Liver (tissue), 9 donors: ENCODE data around the gene ASAP2. TPM values are rescaled to one million over a fixed set of nuclear protein-coding genes. Genes with fewer than 3 reads are reported as not detected.

Experiments used
- DNase-seq: peaks from one replicate; pipeline ENCODE4 v3.0.0-alpha.2; 2017; ENCODE audit warnings: low spot score
- H3K27ac ChIP-seq, 2 donors: one replicate each; pipeline ENCODE4 v1.7.0; 2013; ENCODE audit warnings: inconsistent platforms in 2 of 2, low read length in 2 of 2, control low read depth in 1 of 2, low read depth in 1 of 2, mild to moderate bottlenecking in 1 of 2
- H3K27me3 ChIP-seq, 4 donors: one replicate each; pipeline versions ENCODE4 v1.6.1 to v1.7.0; 2013; ENCODE audit warnings: low read length in 3 of 4, inconsistent platforms in 1 of 4, mild to moderate bottlenecking in 1 of 4, moderate library complexity in 1 of 4; ENCODE audit not compliant: control insufficient read depth in 4 of 4, insufficient read depth in 4 of 4
- H3K36me3 ChIP-seq, 4 donors: one replicate each; pipeline versions ENCODE4 v1.6.1 to v1.7.0; 2013; ENCODE audit warnings: low read length in 3 of 4, mild to moderate bottlenecking in 3 of 4, low read depth in 1 of 4, moderate library complexity in 1 of 4; ENCODE audit not compliant: control insufficient read depth in 4 of 4, insufficient read depth in 3 of 4
- H3K4me1 ChIP-seq, 4 donors: one replicate each; pipeline versions ENCODE4 v1.6.1 to v1.7.0; 2013; ENCODE audit warnings: low read length in 3 of 4, mild to moderate bottlenecking in 3 of 4, moderate library complexity in 1 of 4; ENCODE audit not compliant: control insufficient read depth in 4 of 4, insufficient read depth in 4 of 4
- H3K4me3 ChIP-seq, 3 donors: one replicate each; pipeline versions ENCODE4 v1.6.1 to v1.7.0; 2013; ENCODE audit warnings: low read length in 3 of 3, control low read depth in 1 of 3, low read depth in 1 of 3, mild to moderate bottlenecking in 1 of 3
- H3K9ac ChIP-seq, 2 donors: one replicate each; pipeline ENCODE4 v1.7.0; 2013; ENCODE audit warnings: low read length in 2 of 2, mild to moderate bottlenecking in 2 of 2, moderate library complexity in 2 of 2, control low read depth in 1 of 2, low read depth in 1 of 2
- H3K9me3 ChIP-seq, 4 donors: one replicate each; pipeline versions ENCODE4 v1.6.1 to v1.7.0; 2013; ENCODE audit warnings: low read length in 3 of 4; ENCODE audit not compliant: control insufficient read depth in 4 of 4
- EGR1 ChIP-seq, 2 donors: IDR thresholded peaks; 2 replicates each; pipeline ENCODE4 v1.6.1; 2016 to 2018; ENCODE audit warnings: antibody characterized with exemption in 2 of 2, low read depth in 2 of 2
- FOXA1 ChIP-seq: IDR thresholded peaks from 2 replicates; pipeline ENCODE4 v1.6.1; 2016; ENCODE audit warnings: antibody characterized with exemption
- FOXA2 ChIP-seq: IDR thresholded peaks from 2 replicates; pipeline ENCODE4 v1.6.1; 2016; ENCODE audit warnings: antibody characterized with exemption
- GABPA ChIP-seq, 2 donors: IDR thresholded peaks in 1 of 2; conservative IDR thresholded peaks in 1 of 2; 2 replicates each; pipeline ENCODE4 v1.6.1; 2016; ENCODE audit warnings: antibody characterized with exemption in 2 of 2, mild to moderate bottlenecking in 1 of 2, moderate library complexity in 1 of 2
- HNF4G ChIP-seq: IDR thresholded peaks from 2 replicates; pipeline ENCODE4 v1.6.1; 2016; ENCODE audit warnings: antibody characterized with exemption
- RAD21 ChIP-seq, 2 donors: IDR thresholded peaks; 2 replicates each; pipeline ENCODE4 v1.6.1; 2016; ENCODE audit warnings: antibody characterized with exemption in 2 of 2, mild to moderate bottlenecking in 2 of 2
- RXRA ChIP-seq, 2 donors: IDR thresholded peaks; 2 replicates each; pipeline ENCODE4 v1.6.1; 2017 to 2018; ENCODE audit warnings: antibody characterized with exemption in 2 of 2, mild to moderate bottlenecking in 1 of 2
- TAF1 ChIP-seq: conservative IDR thresholded peaks from 2 replicates; pipeline ENCODE4 v1.6.1; 2016; ENCODE audit warnings: antibody characterized with exemption, mild to moderate bottlenecking
- YY1 ChIP-seq: IDR thresholded peaks from 2 replicates; pipeline ENCODE4 v1.6.1; 2016; ENCODE audit warnings: antibody characterized with exemption, mild to moderate bottlenecking
- WGBS: extraction: QIAGEN DNeasy Blood & Tissue Kit; methylation state at CpG from one replicate; pipeline ENCODE4 v1.1.7; 2013; 5-methylcytosine and 5-hydroxymethylcytosine counted together
- polyA plus RNA-seq, 2 donors: library from polyadenylated mRNA; stranded (reverse) in 1 of 2; unstranded in 1 of 2; fragments of 200-250 nt in 1 of 2; fragments of >200 nt in 1 of 2; fragmentation: Nextera tagmentation in 1 of 2; extraction: Ambion mirVana in 1 of 2; gene quantifications; one replicate each; pipeline versions ENCODE4 v1.2.1 to v1.2.3, GENCODE V29; 2013 to 2015
- total RNA-seq, 2 donors: library from RNA; depleted of rRNA; stranded (reverse); fragments of >200 nt; gene quantifications; one replicate each; pipeline ENCODE4 v1.2.3, GENCODE V29; 2014
- TF ChIP-seq, protein P1 (sequence below): IDR thresholded peaks from 2 replicates; pipeline ENCODE4 v1.6.1; 2016; ENCODE audit warnings: antibody characterized with exemption, mild to moderate bottlenecking
- TF ChIP-seq, protein P2 (sequence below): IDR thresholded peaks from 2 replicates; pipeline ENCODE4 v1.6.1; 2016; ENCODE audit warnings: antibody characterized with exemption
- TF ChIP-seq, protein P3 (sequence below): IDR thresholded peaks from 2 replicates; pipeline ENCODE4 v1.6.1; 2016; ENCODE audit warnings: antibody characterized with exemption
- TF ChIP-seq, protein P4 (sequence below): IDR thresholded peaks from 2 replicates; pipeline ENCODE4 v1.6.1; 2016; ENCODE audit warnings: antibody characterized with exemption
- TF ChIP-seq, protein P5 (sequence below): fragments of 150-350 bp; IDR thresholded peaks from 2 replicates; pipeline ENCODE4 v1.5.1; 2017; ENCODE audit warnings: improper control_type of control experiment, low read depth, low read length; ENCODE audit not compliant: missing input control
- donor health status: healthy.
- donor health status: healthy.
- donor health status: healthy.
- donor health status: healthy.
- donor health status: healthy.

The ASAP2 gene
- total and polyA plus RNA-seq, 4 donors = 0.36 to 5.9 (median 2.6) TPM

DNA sequence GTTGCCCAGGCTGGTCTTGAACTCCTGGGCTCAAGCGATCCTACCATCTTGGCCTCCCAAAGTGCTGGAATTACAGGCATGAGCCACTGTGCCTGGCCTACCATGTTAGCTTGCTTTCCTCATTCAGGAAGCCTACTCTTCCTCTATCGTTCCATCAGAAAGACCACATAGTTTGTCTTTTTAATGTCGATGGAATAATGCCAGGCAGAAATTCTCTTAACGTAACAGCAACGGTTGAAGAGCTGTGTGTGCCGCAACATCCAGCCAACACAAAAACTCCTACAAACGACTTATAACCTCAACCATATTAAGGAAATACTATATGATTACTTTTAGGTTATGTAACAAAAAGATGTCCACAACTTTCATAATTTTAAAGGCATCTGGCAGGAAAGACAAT is 206.2 kb downstream of the ASAP2 start (continued):
- TF ChIP-seq, protein P1, sequence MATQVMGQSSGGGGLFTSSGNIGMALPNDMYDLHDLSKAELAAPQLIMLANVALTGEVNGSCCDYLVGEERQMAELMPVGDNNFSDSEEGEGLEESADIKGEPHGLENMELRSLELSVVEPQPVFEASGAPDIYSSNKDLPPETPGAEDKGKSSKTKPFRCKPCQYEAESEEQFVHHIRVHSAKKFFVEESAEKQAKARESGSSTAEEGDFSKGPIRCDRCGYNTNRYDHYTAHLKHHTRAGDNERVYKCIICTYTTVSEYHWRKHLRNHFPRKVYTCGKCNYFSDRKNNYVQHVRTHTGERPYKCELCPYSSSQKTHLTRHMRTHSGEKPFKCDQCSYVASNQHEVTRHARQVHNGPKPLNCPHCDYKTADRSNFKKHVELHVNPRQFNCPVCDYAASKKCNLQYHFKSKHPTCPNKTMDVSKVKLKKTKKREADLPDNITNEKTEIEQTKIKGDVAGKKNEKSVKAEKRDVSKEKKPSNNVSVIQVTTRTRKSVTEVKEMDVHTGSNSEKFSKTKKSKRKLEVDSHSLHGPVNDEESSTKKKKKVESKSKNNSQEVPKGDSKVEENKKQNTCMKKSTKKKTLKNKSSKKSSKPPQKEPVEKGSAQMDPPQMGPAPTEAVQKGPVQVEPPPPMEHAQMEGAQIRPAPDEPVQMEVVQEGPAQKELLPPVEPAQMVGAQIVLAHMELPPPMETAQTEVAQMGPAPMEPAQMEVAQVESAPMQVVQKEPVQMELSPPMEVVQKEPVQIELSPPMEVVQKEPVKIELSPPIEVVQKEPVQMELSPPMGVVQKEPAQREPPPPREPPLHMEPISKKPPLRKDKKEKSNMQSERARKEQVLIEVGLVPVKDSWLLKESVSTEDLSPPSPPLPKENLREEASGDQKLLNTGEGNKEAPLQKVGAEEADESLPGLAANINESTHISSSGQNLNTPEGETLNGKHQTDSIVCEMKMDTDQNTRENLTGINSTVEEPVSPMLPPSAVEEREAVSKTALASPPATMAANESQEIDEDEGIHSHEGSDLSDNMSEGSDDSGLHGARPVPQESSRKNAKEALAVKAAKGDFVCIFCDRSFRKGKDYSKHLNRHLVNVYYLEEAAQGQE = no peak
- no peak for TF ChIP-seq FOXA1

DNA sequence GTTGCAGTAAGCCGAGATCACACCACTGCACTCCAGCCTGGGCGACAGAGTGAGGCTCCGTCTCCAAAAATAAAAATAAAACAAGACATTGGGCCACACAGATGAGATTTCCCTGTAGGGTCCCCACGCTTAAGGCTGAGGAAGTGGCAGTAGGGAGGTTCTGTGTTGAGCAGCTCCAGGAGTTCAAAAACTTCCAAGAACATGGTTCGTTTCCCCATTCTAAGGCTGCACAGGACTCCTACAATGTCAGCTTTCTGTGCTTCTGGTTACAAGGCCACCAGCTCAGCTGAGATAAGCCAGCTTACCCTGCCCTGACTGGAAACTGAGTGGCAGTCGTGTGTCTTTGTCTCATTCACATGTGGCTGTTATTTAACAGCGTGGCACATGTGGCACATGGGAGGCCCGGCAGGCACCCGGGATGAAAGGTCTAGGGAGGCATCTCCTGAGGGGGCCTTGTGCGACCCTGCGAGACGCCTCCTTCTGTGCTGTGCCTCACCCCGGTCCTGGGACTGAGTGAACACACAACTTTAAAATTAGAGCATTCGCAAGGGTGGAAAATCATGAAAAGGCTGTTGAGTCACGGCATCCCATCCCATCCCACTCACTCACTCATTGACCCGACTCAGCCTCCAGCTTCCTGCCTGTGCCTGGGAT is 209.0 kb downstream of the ASAP2 start:
- no peak overlapping the region for H3K27ac ChIP-seq
- H3K9ac ChIP-seq = no peak overlapping the region
- no peaks in the 10 kb centered on the region for H3K4me1 ChIP-seq
- no peak for DNase-seq
- TF ChIP-seq, protein P2, sequence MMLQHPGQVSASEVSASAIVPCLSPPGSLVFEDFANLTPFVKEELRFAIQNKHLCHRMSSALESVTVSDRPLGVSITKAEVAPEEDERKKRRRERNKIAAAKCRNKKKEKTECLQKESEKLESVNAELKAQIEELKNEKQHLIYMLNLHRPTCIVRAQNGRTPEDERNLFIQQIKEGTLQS = no peak
- TF ChIP-seq TAF1 (no peak), HNF4G (no peak), RXRA (IDR thresholded peaks at IDR 0.05) (no peak), EGR1 (IDR thresholded peaks at IDR 0.05; ENCODE audit: low read depth in 2 of 2) (no peak), RAD21 (IDR thresholded peaks at IDR 0.05) (no peak), GABPA (IDR thresholded peaks at IDR 0.05 in 1 of 2, conservative IDR thresholded peaks at IDR 0.05 in 1 of 2) (no peak), YY1 (no peak), FOXA2 (no peak), FOXA1 (no peak)
- TF ChIP-seq, protein P3, sequence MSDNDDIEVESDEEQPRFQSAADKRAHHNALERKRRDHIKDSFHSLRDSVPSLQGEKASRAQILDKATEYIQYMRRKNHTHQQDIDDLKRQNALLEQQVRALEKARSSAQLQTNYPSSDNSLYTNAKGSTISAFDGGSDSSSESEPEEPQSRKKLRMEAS = no peak
- TF ChIP-seq, protein P4, sequence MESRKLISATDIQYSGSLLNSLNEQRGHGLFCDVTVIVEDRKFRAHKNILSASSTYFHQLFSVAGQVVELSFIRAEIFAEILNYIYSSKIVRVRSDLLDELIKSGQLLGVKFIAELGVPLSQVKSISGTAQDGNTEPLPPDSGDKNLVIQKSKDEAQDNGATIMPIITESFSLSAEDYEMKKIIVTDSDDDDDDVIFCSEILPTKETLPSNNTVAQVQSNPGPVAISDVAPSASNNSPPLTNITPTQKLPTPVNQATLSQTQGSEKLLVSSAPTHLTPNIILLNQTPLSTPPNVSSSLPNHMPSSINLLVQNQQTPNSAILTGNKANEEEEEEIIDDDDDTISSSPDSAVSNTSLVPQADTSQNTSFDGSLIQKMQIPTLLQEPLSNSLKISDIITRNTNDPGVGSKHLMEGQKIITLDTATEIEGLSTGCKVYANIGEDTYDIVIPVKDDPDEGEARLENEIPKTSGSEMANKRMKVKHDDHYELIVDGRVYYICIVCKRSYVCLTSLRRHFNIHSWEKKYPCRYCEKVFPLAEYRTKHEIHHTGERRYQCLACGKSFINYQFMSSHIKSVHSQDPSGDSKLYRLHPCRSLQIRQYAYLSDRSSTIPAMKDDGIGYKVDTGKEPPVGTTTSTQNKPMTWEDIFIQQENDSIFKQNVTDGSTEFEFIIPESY = no peak
- TF ChIP-seq, protein P5, sequence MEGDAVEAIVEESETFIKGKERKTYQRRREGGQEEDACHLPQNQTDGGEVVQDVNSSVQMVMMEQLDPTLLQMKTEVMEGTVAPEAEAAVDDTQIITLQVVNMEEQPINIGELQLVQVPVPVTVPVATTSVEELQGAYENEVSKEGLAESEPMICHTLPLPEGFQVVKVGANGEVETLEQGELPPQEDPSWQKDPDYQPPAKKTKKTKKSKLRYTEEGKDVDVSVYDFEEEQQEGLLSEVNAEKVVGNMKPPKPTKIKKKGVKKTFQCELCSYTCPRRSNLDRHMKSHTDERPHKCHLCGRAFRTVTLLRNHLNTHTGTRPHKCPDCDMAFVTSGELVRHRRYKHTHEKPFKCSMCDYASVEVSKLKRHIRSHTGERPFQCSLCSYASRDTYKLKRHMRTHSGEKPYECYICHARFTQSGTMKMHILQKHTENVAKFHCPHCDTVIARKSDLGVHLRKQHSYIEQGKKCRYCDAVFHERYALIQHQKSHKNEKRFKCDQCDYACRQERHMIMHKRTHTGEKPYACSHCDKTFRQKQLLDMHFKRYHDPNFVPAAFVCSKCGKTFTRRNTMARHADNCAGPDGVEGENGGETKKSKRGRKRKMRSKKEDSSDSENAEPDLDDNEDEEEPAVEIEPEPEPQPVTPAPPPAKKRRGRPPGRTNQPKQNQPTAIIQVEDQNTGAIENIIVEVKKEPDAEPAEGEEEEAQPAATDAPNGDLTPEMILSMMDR = no peak
- TF ChIP-seq, protein P1 = no peak
- WGBS = 96% methylated on average over 16 of the region's 16 CpGs
- H3K9me3 ChIP-seq = no peaks in the 10 kb centered on the region
- peaks cover 0 to 7% (median 3%) of the 10 kb centered on the region in 4 donors for H3K36me3 ChIP-seq
- H3K27me3 ChIP-seq = no peaks in the 10 kb centered on the region
- no peak overlapping the region for H3K4me3 ChIP-seq
